ENCODE measurements around the gene IFIT5. TPM values are rescaled to one million over a fixed set of nuclear protein-coding genes. Genes with fewer than 3 reads are reported as not detected.

Gene IFIT5
- total RNA-seq, 2 donors from 2014 or later = 11.5 TPM

GRCh38 chr10:89450901-89451300 lies 36.5 kb downstream of the IFIT5 start:
- intact Hi-C loops (cut with DNase I) = no loop called here
- WGBS = 97% methylated on average over 2 of the region's 2 CpGs
- DNase-seq (ENCODE audit: low spot score) = no peak

GRCh38 chr10:89452193-89452592 lies 37.8 kb downstream of the IFIT5 start:
- H3K27ac ChIP-seq = no peak overlapping the region
- WGBS = 78% methylated on average over 1 of the region's 1 CpG
- H3K9me3 ChIP-seq = no peaks in the 10 kb centered on the region
- DNase-seq (ENCODE audit: low spot score) = no peak
- H3K4me1 ChIP-seq (replicated peaks) = no peaks in the 10 kb centered on the region
- intact Hi-C loops (cut with DNase I) = no loop called here
- H3K4me3 ChIP-seq = no peak overlapping the region
- H3K36me3 ChIP-seq = no peaks in the 10 kb centered on the region
- no peaks in the 10 kb centered on the region for H3K27me3 ChIP-seq (replicated peaks; ENCODE audit: insufficient read depth)
- TF ChIP-seq CTCF (IDR thresholded peaks at IDR 0.05) = no peak
- TF ChIP-seq POLR2A (IDR thresholded peaks at IDR 0.05) = no peak
- no peak for TF ChIP-seq POLR2AphosphoS5 (IDR thresholded peaks at IDR 0.05)

More at GRCh38 chr10:89450901-89451300, 36.5 kb downstream of the IFIT5 start:
- H3K36me3 ChIP-seq = no peaks in the 10 kb centered on the region
- H3K9me3 ChIP-seq = no peaks in the 10 kb centered on the region
- no peak overlapping the region for H3K4me3 ChIP-seq
- no peaks in the 10 kb centered on the region for H3K4me1 ChIP-seq (replicated peaks)
- no peak overlapping the region for H3K27ac ChIP-seq
- H3K27me3 ChIP-seq (replicated peaks; ENCODE audit: insufficient read depth) = no peaks in the 10 kb centered on the region
- TF ChIP-seq POLR2A (IDR thresholded peaks at IDR 0.05) (no peak), POLR2AphosphoS5 (IDR thresholded peaks at IDR 0.05) (no peak), CTCF (IDR thresholded peaks at IDR 0.05) (no peak)

GRCh38 chr10:89454561-89455347 lies 40.4 kb downstream of the IFIT5 start:
- Histone ChIP-seq H3K9me3 (no peaks in the 10 kb centered on the region), H3K27ac (no peak overlapping the region), H3K27me3 (replicated peaks; ENCODE audit: insufficient read depth) (no peaks in the 10 kb centered on the region), H3K4me1 (replicated peaks) (no peaks in the 10 kb centered on the region), H3K36me3 (no peaks in the 10 kb centered on the region), H3K4me3 (no peak overlapping the region)
- WGBS = 80% methylated on average over 1 of the region's 1 CpG
- intact Hi-C loops (cut with DNase I) = no loop called here
- DNase-seq (ENCODE audit: low spot score) = no peak
- TF ChIP-seq POLR2A (IDR thresholded peaks at IDR 0.05) = no peak
- no peak for TF ChIP-seq POLR2AphosphoS5 (IDR thresholded peaks at IDR 0.05)
- no peak for TF ChIP-seq CTCF (IDR thresholded peaks at IDR 0.05)

GRCh38 chr10:89458291-89458690 lies 43.9 kb downstream of the IFIT5 start:
- Histone ChIP-seq H3K4me3 (no peak overlapping the region), H3K27me3 (replicated peaks; ENCODE audit: insufficient read depth) (no peaks in the 10 kb centered on the region), H3K27ac (no peak overlapping the region), H3K4me1 (replicated peaks) (no peaks in the 10 kb centered on the region), H3K9me3 (no peaks in the 10 kb centered on the region), H3K36me3 (no peaks in the 10 kb centered on the region)
- no peak for TF ChIP-seq POLR2A (IDR thresholded peaks at IDR 0.05)
- TF ChIP-seq CTCF (IDR thresholded peaks at IDR 0.05) = no peak
- TF ChIP-seq POLR2AphosphoS5 (IDR thresholded peaks at IDR 0.05) = no peak
- DNase-seq (ENCODE audit: low spot score) = no peak
- intact Hi-C loops (cut with DNase I) = no loop called here
- WGBS = 74% methylated on average over 3 of the region's 3 CpGs

- no peak overlapping the region for H3K27ac ChIP-seq
- no peaks in the 10 kb centered on the region for H3K9me3 ChIP-seq
- TF ChIP-seq POLR2A (IDR thresholded peaks at IDR 0.05) (no peak), CTCF (IDR thresholded peaks at IDR 0.05) (no peak), POLR2AphosphoS5 (IDR thresholded peaks at IDR 0.05) (no peak)
- intact Hi-C loops (cut with DNase I) = no loop called here
- H3K27me3 ChIP-seq (replicated peaks; ENCODE audit: insufficient read depth) = no peaks in the 10 kb centered on the region
- DNase-seq (ENCODE audit: low spot score) = no peak
- H3K4me1 ChIP-seq (replicated peaks) = no peaks in the 10 kb centered on the region
- no peaks in the 10 kb centered on the region for H3K36me3 ChIP-seq
- 58% methylated on average over 1 of the region's 1 CpG for WGBS
- no peak overlapping the region for H3K4me3 ChIP-seq
Measured at GRCh38 chr10:89458784-89459183, 44.4 kb downstream of the IFIT5 start.
